GM19467 (cell line): Measurements from ENCODE around the gene GOLGA1.
"Not testable (repeated sequence)": the region's sequence is repeated elsewhere in the genome, so short reads cannot be mapped to it uniquely, and the experiment has no call there.

Experiments used
- ATAC-seq: cut with Tn5 transposase; IDR thresholded peaks from one replicate; pipeline ENCODE4 v1.9.1; 2021; ENCODE audit warnings: mild to moderate bottlenecking, moderate library complexity; ENCODE audit not compliant: unreplicated experiment

Gene GOLGA1, protein sequence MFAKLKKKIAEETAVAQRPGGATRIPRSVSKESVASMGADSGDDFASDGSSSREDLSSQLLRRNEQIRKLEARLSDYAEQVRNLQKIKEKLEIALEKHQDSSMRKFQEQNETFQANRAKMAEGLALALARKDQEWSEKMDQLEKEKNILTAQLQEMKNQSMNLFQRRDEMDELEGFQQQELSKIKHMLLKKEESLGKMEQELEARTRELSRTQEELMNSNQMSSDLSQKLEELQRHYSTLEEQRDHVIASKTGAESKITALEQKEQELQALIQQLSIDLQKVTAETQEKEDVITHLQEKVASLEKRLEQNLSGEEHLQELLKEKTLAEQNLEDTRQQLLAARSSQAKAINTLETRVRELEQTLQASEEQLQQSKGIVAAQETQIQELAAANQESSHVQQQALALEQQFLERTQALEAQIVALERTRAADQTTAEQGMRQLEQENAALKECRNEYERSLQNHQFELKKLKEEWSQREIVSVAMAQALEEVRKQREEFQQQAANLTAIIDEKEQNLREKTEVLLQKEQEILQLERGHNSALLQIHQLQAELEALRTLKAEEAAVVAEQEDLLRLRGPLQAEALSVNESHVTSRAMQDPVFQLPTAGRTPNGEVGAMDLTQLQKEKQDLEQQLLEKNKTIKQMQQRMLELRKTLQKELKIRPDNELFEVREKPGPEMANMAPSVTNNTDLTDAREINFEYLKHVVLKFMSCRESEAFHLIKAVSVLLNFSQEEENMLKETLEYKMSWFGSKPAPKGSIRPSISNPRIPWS

DNA sequence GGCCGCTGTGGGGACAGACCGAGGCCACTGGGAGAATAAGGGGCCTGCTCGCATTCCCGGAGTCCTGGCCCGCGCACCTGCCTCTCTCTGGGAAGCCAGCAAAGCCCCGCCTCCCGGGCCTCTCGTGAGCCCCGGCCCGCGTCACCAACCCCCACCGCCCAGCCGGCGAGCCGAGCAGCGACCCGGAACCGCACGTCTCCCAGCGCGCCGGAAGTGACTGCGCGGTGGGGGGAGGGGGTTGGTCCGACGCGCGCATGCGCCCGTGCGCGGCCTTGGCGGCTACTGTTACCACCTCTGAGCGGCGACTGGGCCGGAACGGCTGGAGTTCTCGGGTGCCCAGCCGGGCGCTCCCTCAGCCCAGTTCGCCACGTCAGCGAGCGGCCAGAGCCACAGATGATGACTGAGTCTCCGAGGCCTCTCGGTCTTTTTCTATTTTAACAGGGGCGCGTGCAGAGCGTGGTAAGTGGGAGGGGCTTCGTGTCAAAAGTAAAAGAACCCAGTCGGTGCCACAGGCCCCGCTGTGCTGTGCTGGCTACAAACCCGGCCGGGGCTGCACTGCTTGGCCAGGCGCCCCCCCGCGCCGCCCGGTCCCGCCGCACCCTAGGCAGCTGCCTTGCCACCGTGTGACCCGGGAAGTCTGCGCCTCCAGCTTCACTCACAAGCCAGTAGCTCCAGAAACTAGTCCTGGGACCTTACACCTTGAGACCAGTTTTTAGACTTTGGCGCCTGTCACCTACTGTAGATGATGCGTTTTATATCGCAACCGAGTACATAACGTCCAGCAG lies at the start of gene GOLGA1:
GOLGA1 (minus strand) TSS at position 190 of the 785 bp plus-strand sequence. CDS start 2,372 bp downstream, outside the sequence.
- ATAC-seq, result peak; percentile 76

DNA sequence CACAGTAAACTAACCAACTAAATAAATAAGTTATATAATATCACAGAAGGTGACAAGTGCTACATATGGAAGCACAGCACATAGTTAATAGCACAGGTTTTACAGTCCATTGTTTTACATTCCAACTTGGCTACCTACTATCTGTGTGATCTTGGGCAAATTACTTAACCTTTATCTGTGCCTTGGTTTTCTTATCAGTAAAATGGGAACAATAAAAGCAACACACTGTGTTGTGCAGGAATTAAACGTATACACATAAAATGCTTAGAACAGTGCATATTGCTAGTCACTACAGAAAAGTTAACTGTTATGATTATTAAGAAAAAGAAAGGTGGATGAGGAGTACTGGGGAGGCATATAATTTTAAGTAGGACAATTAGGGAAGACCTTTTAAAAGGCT lies 42.8 kb upstream of the GOLGA1 start:
- no peak for ATAC-seq

DNA sequence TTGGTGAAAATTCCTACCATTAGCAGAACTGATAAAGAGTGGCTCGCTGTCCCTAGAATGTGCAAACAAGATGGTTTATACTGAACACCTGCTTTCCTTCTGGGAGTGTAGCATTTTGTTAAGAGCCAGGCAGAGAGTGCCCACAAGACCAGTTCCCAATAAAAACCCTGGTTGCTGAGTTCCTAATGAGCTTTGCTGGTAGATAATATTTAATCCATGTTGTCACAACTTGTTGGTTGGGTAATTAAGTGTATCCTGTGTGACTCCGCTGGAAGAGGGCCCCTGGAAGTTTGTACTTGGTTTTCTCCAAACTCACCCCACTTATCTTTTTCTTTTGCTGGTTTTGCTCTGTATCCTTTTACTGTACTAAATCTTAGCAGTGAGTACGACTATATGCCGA lies 39.5 kb upstream of the GOLGA1 start:
- ATAC-seq, result no peak

DNA sequence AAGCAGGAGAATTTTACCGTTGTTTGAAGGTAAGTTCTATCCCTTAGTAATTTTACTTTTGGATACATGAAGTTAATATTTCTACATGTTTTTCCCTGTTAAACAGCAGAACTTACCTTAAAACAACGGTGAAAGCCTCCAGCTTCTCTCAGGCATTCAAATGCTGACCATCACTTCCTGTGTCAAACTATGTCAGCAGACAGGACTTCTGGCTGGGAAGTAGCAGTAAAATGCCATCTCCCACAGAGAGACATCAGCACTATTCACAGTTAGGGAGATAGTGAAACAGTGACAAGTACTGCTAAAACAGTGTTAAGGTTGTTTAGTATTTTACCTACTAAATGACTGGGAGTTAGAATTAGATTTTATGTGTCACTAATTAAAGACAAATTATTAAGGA lies 34.2 kb upstream of the GOLGA1 start:
- no peak for ATAC-seq

DNA sequence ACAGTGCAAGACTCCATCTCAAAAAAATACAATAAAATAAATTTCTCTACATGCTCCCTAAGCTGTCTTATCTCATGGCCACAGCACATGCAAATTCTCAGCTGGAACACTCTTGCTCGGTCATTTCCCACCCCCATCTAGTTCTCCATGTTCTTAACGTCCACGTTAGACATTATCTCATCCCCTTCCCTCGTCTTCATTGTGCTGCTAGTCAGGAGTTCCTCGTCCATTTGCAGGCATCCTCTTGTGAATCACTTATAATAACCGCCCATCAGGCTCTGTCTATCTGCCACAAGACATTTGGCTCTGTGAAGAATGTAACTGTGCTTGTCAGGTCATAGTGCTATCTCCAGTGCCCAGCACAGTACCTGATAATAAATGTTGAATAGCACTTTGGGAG lies 32.9 kb upstream of the GOLGA1 start:
- no peak for ATAC-seq

DNA sequence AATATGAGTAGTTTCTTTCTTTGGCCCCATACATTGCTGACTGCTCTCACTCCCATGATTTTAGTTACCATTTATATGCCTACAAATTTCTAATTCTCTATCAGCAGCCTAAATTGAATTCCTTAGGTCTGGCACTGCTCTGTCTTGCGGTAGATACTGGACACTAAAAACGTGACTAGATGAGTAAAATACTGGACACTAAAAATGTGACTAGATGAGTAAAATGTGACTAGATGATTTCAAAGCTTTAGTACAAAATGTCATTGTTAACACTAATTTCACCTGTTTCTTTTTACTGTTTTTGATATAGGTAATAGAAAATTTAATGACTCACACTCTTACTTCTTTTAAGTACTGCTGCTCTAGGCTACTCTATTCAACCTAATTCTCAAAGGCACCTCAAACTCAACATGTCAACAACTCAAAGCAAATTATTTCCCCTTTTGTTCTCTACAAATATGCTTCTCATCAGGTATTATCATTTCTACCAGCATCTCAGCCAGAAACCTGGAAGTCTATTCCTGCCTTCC lies 31.4 kb upstream of the GOLGA1 start:
- ATAC-seq, result no peak

DNA sequence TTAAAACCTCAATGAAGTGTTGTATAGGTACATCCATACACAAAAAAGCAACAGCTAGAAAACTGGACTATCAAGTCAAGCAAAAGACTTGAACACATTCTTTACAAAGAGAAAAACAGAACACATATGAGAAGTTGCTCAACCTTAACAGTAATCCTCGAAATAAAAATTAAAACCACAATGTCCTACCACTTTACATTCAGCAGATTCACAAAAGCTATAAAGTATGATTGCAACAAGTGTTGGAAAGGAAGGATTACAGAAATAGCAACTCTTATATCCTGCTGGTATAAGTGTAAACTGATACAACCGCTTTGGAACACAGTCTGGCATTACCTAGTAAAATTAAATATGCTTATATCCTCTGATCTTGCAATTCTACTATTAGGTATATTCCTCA lies 28.5 kb upstream of the GOLGA1 start:
- no peak for ATAC-seq

DNA sequence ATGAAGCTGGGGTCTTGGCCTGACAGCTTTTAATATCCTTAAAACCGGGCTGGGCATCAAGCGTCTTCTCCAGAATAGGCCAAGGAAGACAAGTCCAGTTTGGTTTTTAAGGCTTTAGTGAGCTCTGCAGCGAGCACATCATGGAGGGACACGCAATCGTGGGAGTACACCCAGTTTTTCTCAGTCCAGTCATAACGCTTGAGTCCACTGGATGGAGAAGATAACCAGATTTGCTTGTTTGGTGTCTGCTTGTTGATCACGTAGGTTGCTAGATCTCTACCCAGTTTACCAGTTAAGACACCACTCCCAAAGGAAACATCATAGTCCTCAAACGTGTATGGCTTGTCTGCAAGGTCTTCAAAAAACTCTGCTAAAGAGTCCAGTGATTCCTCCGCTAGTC lies 27.4 kb upstream of the GOLGA1 start:
- ATAC-seq, result no peak

DNA sequence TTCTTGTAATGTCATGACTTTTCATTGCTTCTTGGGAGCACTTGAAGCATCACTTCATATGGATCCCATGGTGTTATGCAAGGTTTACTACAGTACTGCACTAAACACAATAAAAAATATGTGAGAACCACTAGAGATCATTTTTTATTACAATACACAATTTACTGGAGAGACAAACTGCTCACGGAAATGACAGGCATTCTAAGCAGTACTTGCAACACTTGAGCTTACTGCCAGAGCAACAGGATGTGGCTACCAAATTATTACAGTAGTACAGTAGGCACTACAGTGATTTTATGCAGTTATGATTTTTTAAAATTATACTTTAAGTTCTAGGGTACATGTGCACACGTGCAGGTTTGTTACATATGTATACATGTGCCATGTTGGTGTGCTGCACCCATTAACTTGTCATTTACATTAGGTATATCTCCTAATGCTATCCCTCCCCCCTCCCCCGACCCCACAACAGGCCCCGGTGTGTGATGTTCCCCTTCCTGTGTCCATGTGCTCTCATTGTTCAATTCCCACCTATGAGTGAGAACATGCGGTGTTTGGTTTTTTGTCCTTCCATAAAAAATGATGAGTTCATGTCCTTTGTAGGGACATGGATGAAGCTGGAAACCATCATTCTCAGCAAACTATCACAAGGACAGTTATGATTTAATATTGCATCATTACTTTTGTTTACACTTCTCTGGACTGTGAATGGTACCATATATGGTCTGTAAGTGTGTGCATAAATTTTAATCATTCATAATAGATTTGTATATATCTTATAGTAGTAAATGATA lies 25.1 kb upstream of the GOLGA1 start:
- ATAC-seq, result not testable (repeated sequence)

DNA sequence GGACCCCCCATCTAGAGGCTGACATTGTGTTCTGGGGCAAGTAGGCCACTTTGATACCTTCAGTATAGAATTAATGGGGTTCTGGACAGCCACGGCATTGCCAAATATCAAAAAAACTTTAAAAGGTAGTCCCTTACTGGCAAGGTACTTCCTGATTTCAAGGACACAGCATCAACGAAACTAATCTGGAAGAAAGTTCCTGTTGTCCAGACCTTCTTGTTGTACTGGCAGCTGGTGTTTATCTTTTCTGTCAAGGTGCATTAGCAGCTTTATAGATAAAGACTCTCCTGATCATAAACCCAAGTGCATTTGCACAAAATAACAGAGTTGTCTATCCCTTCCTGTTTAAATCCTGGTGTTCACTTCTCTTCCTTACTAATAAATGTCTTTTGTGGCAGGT lies 23.7 kb upstream of the GOLGA1 start:
- ATAC-seq, result no peak

DNA sequence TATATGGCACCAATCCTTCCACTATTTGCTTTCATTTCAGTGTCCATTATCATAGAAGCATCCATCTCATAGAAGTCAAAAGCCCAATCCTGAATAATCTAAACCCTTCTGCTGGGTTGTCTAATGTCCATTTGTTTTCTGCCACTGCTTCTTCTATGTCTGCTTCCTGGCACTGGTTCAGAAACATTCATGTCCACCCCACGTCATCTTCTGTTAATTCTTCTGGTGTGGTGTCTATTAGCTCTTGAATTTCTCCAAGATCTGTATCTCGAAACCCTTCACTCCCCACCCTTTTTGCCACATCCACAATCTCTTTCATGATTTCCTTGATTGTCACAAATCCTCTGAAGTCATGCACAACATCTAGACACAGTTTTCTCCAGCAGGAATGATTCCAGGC lies 23.2 kb upstream of the GOLGA1 start:
- ATAC-seq, result no peak

DNA sequence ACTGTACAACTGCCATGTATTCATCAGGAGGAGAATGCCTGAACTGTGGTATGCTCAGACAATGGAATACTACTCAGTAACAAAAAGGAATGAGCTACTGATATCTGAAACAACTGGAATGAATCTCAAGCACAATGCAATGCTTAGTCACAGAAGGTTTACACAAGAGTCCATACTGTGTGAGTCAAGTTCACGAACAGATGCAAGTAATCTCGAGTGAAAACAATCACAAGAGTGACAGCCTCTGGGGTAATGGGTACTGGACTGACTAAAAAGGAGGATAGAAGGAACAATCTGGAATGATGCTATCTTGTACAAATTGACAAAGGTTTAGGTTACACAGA lies 19.5 kb upstream of the GOLGA1 start:
- ATAC-seq, result no peak

DNA sequence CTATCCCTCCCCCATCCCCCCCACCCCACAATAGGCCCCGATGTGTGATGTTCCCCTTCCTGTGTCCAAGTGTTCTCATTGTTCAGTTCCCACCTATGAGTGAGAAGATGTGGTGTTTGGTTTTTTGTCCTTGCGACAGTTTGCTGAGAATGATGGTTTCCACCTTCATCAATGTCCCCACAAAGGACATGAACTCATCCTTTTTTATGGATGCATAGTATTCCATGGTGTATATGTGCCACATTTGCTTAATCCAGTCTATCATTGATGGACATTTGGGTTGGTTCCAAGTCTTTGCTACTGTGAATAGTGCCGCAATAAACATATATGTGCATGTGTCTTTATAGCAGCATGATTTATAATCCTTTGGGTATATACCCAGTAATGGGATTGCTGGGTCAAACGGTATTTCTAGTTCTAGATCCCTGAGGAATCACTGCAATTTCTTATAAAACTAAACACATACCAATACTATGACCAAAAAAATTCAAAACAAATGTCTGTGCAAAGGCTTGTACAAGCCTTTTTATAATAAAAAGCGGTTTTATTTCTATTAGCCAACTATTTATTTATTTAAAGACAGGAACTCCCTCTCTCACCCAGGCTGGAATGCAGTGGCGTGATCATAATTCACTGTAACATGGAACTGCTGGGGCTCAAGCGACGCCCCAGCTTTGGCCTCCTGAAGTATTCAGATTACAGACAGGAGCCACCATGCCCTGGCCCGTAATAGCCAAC lies 19.0 kb upstream of the GOLGA1 start:
- ATAC-seq, result not testable (repeated sequence)

DNA sequence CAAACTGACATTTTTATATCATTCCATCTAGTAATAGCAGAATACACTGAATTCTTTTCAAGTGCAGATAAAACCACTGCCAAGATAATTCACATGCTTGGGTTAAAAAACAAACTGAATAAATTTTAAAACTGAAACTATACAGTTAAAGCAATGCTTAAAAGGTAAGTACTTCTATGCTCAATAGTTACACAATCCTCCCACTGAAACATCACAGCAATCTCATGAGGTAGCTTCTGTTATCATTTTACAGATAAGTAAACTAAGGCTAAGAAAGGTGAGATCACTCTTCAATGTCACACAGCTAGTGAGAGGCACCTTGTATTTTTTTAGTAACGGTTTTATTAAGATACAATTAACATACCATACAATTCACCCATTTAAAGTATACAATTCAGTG lies 13.4 kb upstream of the GOLGA1 start:
- no peak for ATAC-seq

DNA sequence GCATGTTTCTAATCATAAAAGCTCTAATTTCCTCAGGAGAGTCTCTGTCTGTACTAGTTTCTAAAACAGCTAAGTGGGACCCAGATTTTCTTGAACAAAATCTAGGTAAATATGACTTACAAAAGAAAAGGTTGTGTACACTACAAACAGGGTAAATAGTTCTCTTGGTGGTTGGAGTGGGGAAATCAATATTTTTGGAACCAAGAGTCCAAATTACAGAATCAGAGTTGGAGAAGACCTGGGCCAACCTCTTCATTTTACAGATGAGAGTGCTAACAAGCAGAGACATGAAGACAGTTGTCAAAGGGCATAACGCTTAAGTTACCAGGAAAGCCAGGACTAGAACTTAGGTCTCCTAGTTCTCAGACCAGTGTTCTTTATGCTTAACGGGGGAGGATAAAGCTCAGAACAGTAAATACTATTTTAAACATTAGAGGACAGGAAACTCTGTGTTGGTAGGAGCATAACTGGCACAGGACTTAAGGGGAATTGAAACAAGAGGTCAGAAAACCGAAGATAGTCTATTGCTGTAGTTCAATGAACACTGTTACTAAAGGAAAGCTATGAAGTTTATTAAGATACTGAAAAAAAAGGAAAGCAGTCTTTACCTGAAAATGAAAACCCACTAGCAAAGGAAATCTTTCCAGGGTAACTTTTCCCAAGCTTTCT lies 9.3 kb upstream of the GOLGA1 start:
- no peak for ATAC-seq

DNA sequence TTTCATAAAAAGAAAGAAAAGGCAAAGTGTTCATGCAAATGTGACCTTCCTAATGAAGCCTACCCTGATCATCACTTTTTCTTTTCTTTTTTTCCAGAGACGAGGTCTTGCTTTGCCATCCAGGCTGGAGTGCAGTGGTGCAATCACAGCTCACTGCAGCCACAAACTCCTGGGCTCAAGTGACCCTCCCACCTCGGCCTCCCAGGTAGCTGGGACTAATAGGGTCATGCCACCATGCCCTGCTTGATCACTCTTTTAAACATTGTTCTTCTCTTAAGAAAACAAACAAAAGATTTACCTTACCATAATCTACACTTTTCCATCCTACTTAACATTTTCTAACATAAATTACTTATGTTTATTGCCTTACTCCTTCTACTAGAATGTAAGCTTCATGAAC lies 8.5 kb upstream of the GOLGA1 start:
- no peak for ATAC-seq

DNA sequence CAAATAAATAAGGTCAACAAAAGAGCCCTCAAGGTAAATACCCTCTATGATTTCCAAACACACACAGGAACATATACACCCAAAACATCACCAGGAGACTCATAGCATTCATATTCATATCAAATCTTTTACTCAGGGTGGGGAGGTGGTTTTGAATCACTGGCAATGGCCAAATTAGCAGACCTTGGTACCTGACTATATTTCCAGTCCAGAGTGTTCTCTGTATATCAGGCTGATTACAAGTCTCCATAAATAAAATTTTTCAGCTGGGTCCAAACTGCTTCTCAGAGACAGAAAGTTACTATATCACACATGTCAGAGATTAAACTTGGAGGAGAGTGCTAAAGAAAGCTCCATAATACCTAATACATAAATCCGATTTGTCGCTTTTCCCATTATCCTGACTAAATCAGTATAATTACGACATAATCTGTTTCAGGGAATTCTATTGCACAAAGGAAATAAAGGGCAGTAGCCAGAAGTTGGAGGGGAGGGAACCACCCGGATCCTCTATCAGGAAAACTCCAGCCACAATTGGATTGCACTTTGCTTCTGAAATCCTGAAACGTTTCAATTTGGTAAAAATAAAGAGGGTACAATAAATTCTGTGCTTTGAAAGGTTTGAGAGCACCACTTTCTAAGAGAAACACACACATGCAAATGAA lies 7.0 kb upstream of the GOLGA1 start:
- no peak for ATAC-seq

DNA sequence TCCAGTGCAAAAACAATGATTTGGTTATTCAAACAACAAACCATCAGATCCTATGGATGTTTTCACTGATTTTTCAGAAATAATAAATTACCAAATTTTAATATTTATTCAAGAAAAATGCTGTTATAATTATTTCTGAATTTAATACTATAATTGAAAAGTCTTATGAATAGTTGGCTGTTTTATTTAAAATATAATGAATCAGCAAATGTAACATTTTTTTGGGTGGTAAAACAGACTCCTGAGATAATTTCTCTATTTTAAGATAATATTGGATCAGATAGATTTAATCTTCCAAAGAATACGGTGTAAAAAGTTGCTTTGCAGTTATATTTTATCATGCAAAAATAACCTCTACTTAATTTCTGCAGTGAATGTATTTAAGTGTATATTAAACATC lies 5.3 kb upstream of the GOLGA1 start:
- no peak for ATAC-seq
